ENCODE data around the gene MMD. TPM values are rescaled to one million over a fixed set of nuclear protein-coding genes. Genes with fewer than 3 reads are reported as not detected.
A peak's percentile ranks its signal among the peaks of the same experiment; 100 is the strongest.

The MMD gene
- total RNA-seq, 1 experiment from 2014 or later: 19.2 TPM

GRCh38 chr17:55451758-55452138 lies 30.1 kb upstream of the MMD start:
- TF ChIP-seq CTCF (IDR thresholded peaks at IDR 0.05; ENCODE audit: unreplicated experiment): no peak
- CTCF ChIA-PET: interaction anchor here (1.0 kb wide), 1 partner anchor 18 kb away, joined by 3 read pairs; no protein-coding TSS in a partner anchor
- Mint-ChIP-seq H3K4me3 (ENCODE audit: low read depth, unreplicated experiment) (no peak overlapping the region), H3K9me3 (ENCODE audit: low read depth, unreplicated experiment) (no peaks in the 10 kb centered on the region), H3K4me1 (ENCODE audit: low read depth, unreplicated experiment) (peaks cover 39% of the 10 kb centered on the region), H3K36me3 (ENCODE audit: insufficient read depth, unreplicated experiment) (peaks cover 5% of the 10 kb centered on the region), H3K27ac (ENCODE audit: unreplicated experiment) (no peak overlapping the region), H3K27me3 (ENCODE audit: unreplicated experiment) (no peaks in the 10 kb centered on the region)
- DNase-seq: no peak
- no TSS peak for BruUV-seq (replicated peaks)
- intact Hi-C loops (cut with micrococcal nuclease; ENCODE audit: unreplicated experiment): no loop called here

DNA sequence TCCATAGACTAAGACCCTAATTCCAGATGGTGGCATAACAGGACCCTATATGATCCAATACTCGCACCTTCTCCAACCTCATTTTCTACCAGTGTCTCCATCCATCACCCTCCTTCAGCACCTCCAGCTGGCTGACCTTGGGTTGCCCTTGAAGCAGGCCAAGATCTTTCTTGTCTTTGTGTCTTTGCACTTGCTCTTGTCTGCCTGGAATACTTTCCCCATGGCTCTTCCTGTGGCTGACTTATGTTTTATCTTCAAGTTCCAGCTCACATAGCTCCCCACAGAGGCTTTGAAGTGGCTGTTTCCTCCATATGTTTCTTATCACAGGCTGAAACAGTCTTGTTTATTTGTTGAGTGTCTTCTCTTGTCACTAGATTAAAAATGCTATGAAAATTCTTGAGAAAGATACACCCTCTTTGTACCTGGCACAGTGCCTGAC lies 29.6 kb upstream of the MMD start:
- no peak for DNase-seq
- intact Hi-C loops (cut with micrococcal nuclease; ENCODE audit: unreplicated experiment): no loop called here
- peak overlapping the region; percentile 8 for H3K27ac Mint-ChIP-seq (ENCODE audit: unreplicated experiment)

GRCh38 chr17:55450232-55450825 lies 28.7 kb upstream of the MMD start:
- Mint-ChIP-seq H3K4me1 (ENCODE audit: low read depth, unreplicated experiment) (peaks cover 31% of the 10 kb centered on the region), H3K9me3 (ENCODE audit: low read depth, unreplicated experiment) (no peaks in the 10 kb centered on the region), H3K27me3 (ENCODE audit: unreplicated experiment) (no peaks in the 10 kb centered on the region), H3K4me3 (ENCODE audit: low read depth, unreplicated experiment) (no peak overlapping the region), H3K27ac (ENCODE audit: unreplicated experiment) (no peak overlapping the region), H3K36me3 (ENCODE audit: insufficient read depth, unreplicated experiment) (no peaks in the 10 kb centered on the region)
- no peak for TF ChIP-seq CTCF (IDR thresholded peaks at IDR 0.05; ENCODE audit: unreplicated experiment)
- CTCF ChIA-PET: no interaction called here
- no TSS peak for BruUV-seq (replicated peaks)
- intact Hi-C loops (cut with micrococcal nuclease; ENCODE audit: unreplicated experiment): no loop called here
- DNase-seq: no peak

More for the DNA sequence above, 29.6 kb upstream of the MMD start:
- TF ChIP-seq CTCF (IDR thresholded peaks at IDR 0.05; ENCODE audit: unreplicated experiment): no peak
- Mint-ChIP-seq H3K27me3 (ENCODE audit: unreplicated experiment) (no peaks in the 10 kb centered on the region), H3K4me3 (ENCODE audit: low read depth, unreplicated experiment) (no peak overlapping the region), H3K36me3 (ENCODE audit: insufficient read depth, unreplicated experiment) (peaks cover under 1% of the 10 kb centered on the region), H3K4me1 (ENCODE audit: low read depth, unreplicated experiment) (peaks cover 34% of the 10 kb centered on the region), H3K9me3 (ENCODE audit: low read depth, unreplicated experiment) (no peaks in the 10 kb centered on the region)
- no TSS peak for BruUV-seq (replicated peaks)
- CTCF ChIA-PET: interaction anchor here (1.0 kb wide), 1 partner anchor 18 kb away, joined by 3 read pairs; no protein-coding TSS in a partner anchor

DNA sequence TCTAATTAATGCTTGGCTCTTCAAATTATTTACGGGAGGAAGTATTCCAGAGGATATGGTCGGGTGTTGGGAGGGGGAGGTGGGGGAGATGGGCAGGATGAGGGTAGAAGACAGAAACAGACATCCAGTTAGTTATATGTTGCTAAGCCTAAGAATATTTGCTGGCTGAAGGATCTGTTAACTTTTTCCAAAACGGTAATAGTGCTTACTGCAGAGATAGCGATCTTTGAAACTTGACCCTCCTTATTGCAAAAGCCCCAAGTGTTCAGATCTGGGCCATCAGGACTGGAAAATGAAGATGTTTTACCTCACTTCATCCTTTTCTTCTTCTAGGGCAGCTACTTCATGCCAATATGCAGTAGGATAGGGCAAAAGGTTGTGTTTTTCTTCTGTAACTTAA lies 27.0 kb upstream of the MMD start:
- Mint-ChIP-seq H3K4me1 (ENCODE audit: low read depth, unreplicated experiment) (peaks cover 44% of the 10 kb centered on the region), H3K27ac (ENCODE audit: unreplicated experiment) (no peak overlapping the region), H3K9me3 (ENCODE audit: low read depth, unreplicated experiment) (no peaks in the 10 kb centered on the region), H3K27me3 (ENCODE audit: unreplicated experiment) (no peaks in the 10 kb centered on the region), H3K4me3 (ENCODE audit: low read depth, unreplicated experiment) (no peak overlapping the region), H3K36me3 (ENCODE audit: insufficient read depth, unreplicated experiment) (no peaks in the 10 kb centered on the region)
- DNase-seq: no peak
- CTCF ChIA-PET: no interaction called here
- TF ChIP-seq CTCF (IDR thresholded peaks at IDR 0.05; ENCODE audit: unreplicated experiment): no peak
- BruUV-seq (replicated peaks): no TSS peak
- intact Hi-C loops (cut with micrococcal nuclease; ENCODE audit: unreplicated experiment): no loop called here
